ENCODE results near the gene ACP4.

GRCh38 chr19:50793558-50794065 lies 3.4 kb downstream of the ACP4 start:
- TF ChIP-seq CTCF (IDR thresholded peaks at IDR 0.05) (no peak), POLR2A (IDR thresholded peaks at IDR 0.05) (no peak)
